Measurements from ENCODE around the gene PCBP3.
"Not testable (repeated sequence)": the region's sequence is repeated elsewhere in the genome, so short reads cannot be mapped to it uniquely, and the experiment has no call there.

Gene PCBP3

GRCh38 chr21:45792682-45793383 is 149.3 kb downstream of the PCBP3 start:
- DNase-seq: no peak

- DNase-seq: no peak
These were observed 150.5 kb downstream of the PCBP3 start for GRCh38 chr21:45794027-45794426.

DNA sequence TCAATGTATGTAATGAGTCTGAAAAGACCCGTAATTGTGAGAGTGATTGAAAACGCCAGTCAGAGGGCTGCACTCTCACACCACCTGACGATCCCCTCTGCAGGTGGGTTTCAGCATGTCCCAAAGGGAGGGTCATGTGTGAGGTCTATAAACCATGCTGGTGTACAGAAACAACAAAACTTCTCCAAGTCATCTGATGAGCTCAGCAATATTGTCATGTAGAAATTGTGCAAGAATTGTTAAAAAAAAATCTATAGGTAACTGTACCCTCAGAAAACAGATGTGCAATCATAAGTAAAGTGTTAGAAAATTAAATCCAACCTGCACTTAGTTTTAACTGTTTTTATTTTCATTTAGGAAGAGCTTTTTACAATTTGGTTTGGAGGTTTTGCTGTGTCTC is 152.5 kb downstream of the PCBP3 start:
- DNase-seq: no peak

- no peak for DNase-seq
These were observed 153.8 kb downstream of the PCBP3 start for GRCh38 chr21:45797338-45797737.

GRCh38 chr21:45799765-45800338 is 156.3 kb downstream of the PCBP3 start:
- no peak for DNase-seq

DNA sequence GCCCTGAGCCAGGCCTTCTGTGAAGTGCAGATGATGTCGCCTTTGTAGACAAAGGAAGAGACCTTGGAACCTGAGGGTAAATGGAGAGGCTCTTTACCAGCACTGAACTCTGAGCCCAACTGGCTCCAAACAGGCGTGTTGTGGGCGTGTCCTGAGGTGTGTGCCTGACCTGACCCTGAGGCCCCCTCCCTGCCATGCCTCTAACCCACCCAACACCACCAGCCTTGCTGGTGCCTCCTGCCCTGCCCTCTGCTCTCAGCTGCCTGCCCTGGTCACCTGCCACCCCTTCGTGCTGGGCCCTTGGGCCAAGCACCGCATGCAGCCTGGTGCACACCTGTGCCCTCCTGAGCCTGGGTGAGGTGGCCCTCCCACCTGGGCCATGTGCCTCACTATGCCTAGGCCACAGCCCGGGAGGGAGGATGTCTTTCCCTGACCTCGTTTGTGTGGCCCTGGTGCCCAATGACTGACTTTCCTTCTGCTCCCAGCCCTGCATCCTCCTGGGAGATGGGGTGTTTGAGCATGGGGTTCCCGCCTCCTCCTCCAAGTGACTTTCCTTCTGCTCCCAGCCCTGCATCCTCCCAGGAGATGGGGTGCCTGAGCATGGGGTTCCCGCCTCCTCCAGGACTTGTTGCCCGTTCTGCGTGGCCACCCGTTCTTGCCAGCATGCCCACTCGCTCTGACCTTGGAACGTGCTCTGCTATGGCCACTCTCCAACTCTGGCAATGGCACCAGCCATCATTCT is 157.0 kb downstream of the PCBP3 start:
- DNase-seq: peak; percentile 46

DNA sequence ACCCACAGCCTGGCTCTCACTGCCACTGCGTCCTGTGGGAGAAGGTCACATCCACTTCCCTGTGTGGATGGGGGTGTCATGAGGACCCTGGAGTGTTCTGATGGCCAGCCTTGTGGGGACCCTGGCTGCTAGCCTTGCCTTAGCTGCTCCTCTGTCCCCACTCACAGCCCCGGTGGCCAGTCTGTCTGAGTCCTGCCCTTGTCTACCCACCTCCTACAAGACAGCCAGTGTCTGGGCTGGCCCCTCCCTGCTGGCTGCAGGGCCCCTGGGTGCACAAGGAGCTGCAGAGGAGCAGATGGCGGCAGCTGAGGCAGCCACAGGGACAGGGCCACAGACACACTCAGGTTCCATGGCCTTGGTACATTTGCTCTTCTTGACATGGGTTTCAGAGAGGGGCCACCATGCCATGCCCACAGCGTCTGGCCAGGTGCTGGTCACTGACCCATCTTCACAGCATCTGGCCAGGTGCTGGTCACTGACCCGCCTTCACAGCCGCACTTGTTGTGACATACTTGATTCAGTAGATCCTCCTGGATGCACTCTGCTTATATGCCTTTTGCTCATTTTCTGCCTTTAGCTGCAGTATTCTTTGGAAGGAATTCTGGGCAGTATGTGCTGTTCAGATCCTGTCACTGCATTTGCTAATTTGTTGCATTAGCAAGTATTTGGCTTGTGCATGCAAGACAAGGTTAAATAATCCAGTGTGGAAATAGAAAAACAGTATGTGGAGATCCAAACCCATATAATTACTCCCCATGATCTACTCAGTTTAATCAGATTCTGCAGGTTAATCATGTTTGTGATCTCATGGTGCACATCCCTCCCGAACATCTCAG is 157.8 kb downstream of the PCBP3 start:
- no peak for DNase-seq

- DNase-seq: peak; percentile 42
These were observed 158.5 kb downstream of the PCBP3 start for GRCh38 chr21:45801989-45802388.

GRCh38 chr21:45802425-45802824 is 158.9 kb downstream of the PCBP3 start:
- DNase-seq: peak; percentile 20

DNA sequence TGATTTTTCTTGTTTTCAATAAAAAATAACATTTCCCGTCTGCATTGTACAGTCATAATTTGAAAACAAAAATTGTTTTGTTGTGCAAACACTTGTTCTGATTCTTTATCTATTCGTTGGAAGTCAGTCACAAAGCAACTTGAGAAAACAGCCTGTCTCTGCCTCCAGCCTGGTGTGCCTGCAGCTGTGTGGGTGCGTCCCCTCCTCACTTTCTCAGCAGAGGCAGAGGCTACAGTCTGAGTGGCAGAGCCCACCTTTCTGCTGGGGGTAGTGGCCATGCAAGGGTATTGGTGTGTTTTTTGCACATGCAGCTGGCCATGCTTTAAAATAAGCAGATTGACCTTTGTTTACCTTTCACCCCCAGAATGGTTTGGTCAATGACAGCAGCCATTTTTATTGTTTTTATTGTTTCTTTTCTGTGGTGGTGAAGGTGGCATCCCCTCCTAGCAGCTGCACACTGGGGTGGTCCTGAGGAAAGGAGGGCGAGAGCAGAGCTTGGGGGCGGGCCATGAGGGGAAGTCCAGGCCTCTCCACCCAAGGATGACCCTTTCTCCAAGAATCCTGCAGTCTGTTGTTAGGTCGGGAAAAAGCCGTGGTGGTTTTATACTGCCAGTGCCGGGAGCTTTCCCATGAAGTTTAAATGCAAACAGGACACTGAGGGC is 159.6 kb downstream of the PCBP3 start:
- DNase-seq: no peak

DNA sequence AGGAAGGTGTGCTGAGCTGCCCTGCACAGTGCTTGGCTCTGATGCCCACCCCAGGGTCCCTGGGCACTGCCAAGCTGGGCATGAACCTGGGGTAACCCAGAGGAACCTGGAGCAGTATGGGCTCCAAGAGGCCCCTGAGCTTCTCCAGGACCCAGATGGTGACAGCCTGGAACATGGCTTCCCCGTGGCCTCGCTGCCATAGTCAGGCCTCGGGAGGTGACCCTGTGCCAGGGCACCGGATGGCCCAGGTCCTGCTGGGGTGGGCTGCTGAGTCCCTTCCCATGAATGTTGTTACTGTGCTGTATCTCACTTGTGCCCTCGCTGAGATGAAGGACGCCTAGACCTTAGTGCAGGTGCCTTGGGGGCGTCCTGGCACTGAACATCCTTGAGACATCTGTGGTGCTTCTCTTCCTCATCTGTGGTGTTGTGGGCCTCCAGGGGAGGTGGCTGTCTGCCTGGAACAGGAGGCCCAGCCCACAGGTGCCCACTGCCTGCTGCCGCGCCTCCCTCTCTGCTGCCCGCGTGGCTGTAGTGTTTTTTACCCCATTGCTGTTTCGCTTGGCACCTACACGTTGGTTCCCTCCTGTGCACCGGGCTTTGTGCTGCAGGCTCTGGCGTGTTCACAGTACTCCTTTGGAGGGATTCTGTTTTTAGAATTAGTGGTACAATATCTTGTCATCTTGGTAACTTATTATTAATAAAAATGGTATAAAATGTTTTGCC is 160.3 kb downstream of the PCBP3 start:
- peak; percentile 68 for DNase-seq

DNA sequence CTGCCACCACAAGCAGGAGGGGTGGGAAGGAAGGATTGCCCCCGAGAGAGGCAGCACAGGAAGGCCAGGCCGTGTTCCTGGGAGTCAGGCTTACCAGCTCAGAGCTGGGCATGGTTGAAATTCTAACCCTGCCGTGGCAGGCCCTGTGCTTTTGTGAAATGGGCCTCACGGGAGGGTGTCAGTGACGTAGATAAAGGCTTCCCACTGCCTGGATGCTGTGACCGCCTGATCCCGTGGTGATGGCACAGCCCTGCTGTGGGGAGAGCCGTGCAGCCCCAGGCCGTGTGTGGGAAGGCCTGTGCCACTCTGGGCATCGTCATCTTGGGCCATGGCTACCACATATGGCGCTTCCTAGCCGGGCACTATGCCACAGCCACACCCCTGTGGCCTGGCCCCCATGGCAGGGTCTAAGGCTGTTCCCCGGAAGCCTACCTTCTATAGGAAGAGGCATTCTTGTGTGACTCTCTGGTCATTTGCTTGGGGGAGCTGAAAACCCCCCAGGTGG is 161.3 kb downstream of the PCBP3 start:
- DNase-seq: no peak

GRCh38 chr21:45805321-45805720 is 161.8 kb downstream of the PCBP3 start:
- peak; percentile 48 for DNase-seq

GRCh38 chr21:45806042-45806441 is 162.5 kb downstream of the PCBP3 start:
- DNase-seq: no peak

- DNase-seq: not testable (repeated sequence)
These were observed 165.1 kb downstream of the PCBP3 start for GRCh38 chr21:45808663-45809062.

DNA sequence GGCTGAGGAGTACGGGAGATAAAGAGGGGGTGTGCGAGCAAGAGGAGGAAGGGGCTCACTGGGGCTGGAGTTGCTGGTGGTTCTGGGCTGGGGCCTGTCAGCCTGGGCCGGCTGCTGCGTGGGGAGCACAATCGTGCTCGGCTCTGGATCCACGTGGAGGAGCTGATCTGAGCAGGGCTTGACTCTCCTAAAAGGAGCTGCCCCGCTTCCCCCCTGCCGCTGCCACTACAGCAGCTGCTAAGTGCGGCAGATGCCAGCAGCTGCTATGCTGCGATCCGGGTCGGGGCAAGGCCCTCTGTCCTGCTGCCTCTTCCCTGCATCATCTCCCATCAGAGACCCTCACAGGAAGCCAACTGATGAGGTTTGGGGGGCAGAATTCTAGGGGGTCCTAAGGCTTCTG is 165.9 kb downstream of the PCBP3 start:
- no peak for DNase-seq

DNA sequence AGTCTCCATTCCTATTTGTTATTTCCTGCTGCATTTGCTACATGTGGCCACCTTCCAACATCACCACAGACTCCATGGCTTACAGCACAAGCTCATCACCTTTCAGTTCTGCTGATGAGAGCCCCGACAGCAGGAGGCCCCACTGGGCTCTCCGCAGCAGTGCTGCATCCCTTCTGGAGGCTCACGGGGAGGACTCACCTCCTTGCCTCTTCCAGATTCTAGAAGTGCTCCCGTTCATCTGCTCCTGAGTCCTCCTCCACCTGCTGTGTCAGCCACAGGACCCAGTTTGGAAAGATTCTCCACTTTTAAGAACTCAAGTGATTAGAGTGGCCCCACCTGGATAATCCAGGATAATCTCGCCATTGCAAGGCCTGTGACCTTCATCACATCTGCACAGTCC is 167.6 kb downstream of the PCBP3 start:
- DNase-seq: peak; percentile 58

GRCh38 chr21:45814210-45814940 is 170.8 kb downstream of the PCBP3 start:
- DNase-seq: not testable (repeated sequence)

DNA sequence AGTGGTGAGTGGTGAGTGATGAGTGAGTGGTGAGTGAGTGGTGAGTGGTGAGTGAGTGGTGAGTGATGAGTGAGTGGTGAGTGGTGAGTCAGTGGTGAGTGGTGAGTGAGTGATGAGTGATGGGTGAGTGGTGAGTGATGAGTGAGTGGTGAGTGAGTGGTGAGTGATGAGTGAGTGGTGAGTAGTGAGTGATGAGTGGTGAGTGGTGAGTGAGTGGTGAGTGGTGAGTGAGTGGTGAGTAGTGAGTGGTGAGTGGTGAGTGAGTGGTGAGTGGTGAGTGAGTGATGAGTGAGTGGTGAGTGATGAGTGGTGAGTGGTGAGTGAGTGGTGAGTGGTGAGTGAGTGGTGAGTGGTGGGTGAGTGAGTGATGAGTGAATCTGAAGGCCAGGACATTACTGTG is 172.3 kb downstream of the PCBP3 start:
- not testable (repeated sequence) for DNase-seq

- DNase-seq: no peak
These were observed 173.3 kb downstream of the PCBP3 start for GRCh38 chr21:45816794-45817193.

DNA sequence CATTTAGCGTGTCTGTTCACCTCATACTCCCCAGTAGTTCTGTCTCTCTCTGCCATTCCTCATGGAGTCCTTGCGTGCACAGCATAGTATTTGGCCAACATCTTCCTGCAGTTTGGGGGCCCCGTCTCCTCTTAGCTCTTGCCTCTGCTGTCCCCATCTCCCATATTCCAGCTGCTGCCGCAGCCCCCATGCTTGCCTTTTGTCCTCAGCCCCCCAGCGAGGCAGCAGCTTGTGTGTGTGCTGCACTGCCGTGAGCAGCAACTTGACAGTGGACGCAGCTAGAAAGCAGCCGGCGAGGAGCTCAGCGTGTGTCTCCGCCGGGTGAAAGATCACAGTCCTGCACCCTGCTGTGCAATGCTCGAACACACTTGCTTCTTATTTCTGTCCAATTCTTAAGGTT is 173.8 kb downstream of the PCBP3 start:
- DNase-seq: no peak
